ENCODE measurements around the gene FRMD8.

Gene FRMD8

DNA sequence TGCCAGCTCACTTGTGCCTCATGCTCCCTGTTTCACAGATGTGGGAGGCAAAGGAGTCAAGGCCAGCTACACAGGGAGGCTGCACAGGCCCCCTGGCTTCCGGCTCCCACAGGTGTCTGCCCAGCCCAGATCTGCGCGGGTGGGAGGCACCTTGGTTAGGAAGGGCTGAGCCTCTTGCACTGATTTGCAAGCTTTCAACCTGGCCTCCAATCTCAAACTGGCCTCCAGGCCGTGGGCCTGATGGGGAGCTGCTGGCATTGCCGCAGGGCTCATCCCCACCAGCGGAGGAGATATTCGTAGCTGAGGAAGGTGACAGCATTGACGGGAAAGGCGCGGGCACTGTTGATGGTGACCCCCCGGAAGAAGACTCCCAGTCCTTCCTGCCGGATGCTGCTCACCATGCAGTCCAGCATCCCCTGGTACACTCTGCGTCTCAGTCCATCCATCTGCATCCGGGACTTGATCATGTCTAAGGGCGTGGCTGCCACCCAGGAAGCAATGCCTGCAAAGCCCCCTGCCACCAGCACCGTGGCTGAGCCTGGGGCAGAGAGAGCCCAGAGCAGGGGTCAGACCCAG, 10.2 kb upstream of the FRMD8 start:
- DNase-seq, result no peak

DNA sequence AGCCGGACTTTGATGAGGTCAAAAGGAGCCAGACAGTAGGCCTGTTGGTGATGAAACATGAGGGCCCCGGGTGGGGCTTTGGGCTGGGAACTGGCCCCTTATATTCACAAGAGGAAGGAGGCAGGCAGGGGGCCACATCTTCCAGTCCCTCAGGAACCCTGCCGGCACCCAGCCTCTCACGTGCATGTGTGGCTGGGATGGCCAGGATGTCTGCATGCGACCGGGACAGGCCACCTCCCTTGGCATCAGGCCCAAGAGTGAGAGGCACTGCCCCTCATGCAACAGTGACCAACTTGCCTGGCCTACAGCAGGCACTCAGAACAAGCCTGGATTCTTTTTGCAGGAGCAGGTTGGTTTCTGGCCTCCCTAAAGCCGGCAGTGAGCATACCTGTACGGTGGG, 9.4 kb upstream of the FRMD8 start:
- no peak for DNase-seq

GRCh38 chr11:65377777-65378176, 8.7 kb upstream of the FRMD8 start:
- no peak for DNase-seq

- DNase-seq, result no peak
These were observed 8.1 kb upstream of the FRMD8 start for GRCh38 chr11:65378208-65378927.

- no peak for DNase-seq
These were observed 7.4 kb upstream of the FRMD8 start for GRCh38 chr11:65378928-65379638.

GRCh38 chr11:65379698-65380459, 6.6 kb upstream of the FRMD8 start:
- no peak for DNase-seq

- no peak for DNase-seq
These were observed 5.8 kb upstream of the FRMD8 start for GRCh38 chr11:65380460-65381119.

DNA sequence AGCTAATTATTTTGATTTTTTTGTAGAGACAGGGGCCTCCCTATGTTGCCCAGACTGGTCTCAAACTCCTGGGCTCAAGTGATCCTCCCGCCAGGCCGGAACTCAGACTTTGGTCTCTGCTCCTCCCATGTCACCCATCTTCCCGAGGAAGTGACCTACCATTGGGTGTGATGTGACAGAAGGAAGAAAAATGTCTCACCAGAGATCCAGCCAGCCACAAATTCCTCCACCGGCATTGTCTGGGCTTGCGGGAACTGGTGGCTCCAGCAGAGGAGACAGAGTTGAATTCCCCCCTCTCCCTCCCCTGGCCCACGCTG, 4.8 kb upstream of the FRMD8 start:
- DNase-seq, result no peak

- peak; percentile 91 to 93 for DNase-seq
These were observed 4.2 kb upstream of the FRMD8 start, which contains the start of gene SLC25A45 for GRCh38 chr11:65382033-65382803. Gene SLC25A45 (minus strand): TSS chr11:65382646. CDS start chr11:65381951, 695 bp downstream.

DNA sequence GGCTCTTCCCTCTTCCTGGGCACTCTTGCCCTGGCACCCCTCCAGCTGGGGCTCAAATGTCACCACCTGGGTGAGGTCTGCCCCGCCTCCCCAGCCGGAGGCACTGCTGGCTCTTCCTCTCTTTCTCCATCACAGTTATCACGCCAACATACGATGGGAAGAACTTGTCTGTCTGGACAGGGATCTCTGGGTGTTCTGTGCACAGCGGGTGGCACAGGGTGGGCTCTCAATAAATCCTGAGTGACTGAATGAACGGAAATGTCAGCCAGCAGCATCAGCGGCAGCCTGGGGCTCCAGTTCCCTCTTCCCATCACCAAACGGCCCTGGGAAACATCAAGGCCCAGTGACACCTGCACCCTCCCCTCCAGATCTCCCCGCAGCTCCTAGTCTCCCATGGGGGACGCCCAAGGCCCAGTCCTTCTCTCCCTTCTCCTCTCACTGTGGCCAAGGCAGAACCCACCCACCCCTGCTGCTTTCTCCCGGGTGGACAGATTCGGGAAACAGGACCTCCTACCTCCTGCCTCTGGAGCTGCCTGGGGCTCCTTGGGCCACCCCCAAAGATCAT, 3.6 kb upstream of the FRMD8 start:
- DNase-seq, result no peak

GRCh38 chr11:65383778-65384177, 2.7 kb upstream of the FRMD8 start:
- DNase-seq, result no peak

GRCh38 chr11:65384301-65384889, 2.0 kb upstream of the FRMD8 start:
- DNase-seq, result no peak

DNA sequence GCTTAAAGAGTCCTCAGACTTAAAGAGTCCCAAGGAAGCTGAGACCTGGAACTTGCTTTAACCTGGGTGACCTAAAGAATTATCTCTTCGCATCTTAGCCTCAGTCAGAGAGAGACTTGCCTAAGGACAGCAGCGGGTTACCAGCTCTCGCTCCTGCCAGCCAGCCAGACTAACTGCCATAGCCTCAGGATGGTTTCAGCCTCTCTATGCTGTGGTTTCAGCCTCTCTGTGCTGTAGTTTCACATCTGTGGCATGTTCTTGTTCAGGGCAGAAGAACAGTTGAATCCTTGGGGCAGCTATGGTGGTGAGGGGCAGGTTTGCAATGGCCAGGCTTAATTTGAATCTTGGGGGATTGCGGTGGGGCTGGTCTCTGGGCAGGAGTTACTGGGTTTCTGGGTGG, 2.3 kb downstream of the FRMD8 start:
- DNase-seq, result no peak

GRCh38 chr11:65389294-65389980, 3.0 kb downstream of the FRMD8 start:
- DNase-seq, result no peak

DNA sequence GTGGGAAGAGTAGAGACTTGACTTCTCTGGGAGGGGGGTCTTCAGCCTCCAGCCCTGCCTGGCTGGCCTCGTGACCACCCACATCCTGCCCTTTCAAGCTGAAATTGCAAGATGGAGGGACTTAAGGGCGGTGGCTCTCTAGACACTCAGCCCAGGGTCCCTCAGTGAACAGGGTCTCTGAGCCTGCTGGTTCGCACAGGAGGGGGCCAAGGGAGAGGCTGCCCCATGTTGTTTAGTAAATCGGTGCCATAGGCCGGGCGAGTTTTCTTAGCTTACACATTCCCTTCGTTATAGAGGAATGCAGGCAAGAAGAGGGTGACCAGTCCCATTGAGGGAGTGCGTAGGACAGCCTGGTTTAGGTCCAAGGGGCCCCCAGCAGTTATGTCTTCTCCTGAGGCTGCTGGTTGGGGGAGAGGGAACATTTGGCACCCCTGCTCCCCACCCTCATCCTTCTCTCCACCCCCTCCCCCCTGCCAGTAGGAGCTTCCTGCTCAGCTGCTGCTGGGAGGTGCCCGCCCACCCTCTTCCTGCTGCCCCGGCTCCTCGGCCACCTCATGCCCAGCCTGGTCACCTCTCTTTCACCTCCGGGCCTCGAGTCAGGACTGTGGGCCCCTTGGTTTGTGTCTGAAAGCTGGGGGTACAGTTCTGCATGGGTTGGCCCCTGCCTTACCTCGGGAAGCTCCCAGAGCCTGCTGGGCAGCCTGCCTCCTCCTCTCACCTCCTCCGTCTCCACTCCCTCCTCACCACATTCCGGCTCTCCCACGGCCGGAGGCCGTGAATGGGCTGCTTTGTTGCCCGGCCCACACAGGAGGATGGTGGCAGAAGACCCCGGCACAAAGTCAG, 3.9 kb downstream of the FRMD8 start:
- DNase-seq, result no peak

GRCh38 chr11:65390996-65391395, 4.6 kb downstream of the FRMD8 start:
- no peak for DNase-seq

GRCh38 chr11:65392186-65392829, 5.9 kb downstream of the FRMD8 start:
- DNase-seq, result no peak

DNA sequence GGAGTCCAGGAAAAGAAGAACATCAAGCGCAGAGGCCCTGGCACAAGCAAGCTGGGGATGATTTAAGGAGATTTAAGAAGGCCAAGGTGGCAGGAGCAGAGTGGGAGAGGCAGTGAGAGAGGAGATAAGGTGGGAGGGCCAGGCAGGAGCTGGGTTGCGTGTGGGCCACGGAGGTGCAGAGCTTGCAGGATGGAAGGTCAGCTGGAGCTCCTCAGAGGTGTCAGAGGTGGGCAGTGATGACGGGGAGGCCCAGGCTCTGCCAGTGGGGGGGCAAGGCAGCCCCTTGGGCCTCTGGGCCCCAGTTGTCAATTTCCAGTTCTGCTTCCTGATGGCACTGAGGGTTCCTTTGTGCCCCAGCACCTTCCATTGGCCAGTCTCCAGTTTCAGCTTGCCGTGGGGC, 6.5 kb downstream of the FRMD8 start:
- no peak for DNase-seq

GRCh38 chr11:65393513-65394079, 7.2 kb downstream of the FRMD8 start:
- DNase-seq, result no peak

Data from activated CD4-positive, alpha-beta T cell treated with anti-CD3 and anti-CD28 coated beads, Interleukin-2, amount 50 U/mL, for 4 hours (primary cell).